DMS53 (cell line): Measurements from ENCODE around the gene GALM.
"Not testable (repeated sequence)": the region's sequence is repeated elsewhere in the genome, so short reads cannot be mapped to it uniquely, and the experiment has no call there.

Experiments
- DNase-seq: peaks from one replicate; lab custom pipeline; 2025; lab: John Stamatoyannopoulos, UW

The GALM gene

GRCh38 chr2:38712413-38712812, 46.5 kb downstream of the GALM start:
- no peak for DNase-seq

GRCh38 chr2:38712871-38713270, 47.0 kb downstream of the GALM start:
- DNase-seq = no peak

GRCh38 chr2:38713338-38713737, 47.4 kb downstream of the GALM start:
- DNase-seq = no peak

- not testable (repeated sequence) for DNase-seq
Measured at GRCh38 chr2:38714941-38715340, 49.0 kb downstream of the GALM start.

- DNase-seq = peak; percentile 33
Measured at GRCh38 chr2:38716185-38716584, 50.3 kb downstream of the GALM start.

GRCh38 chr2:38718601-38719000, 52.7 kb downstream of the GALM start:
- DNase-seq = no peak

GRCh38 chr2:38719706-38720105, 53.8 kb downstream of the GALM start:
- no peak for DNase-seq

GRCh38 chr2:38720613-38721241, 54.8 kb downstream of the GALM start:
- DNase-seq = no peak

- no peak for DNase-seq
Measured at GRCh38 chr2:38722271-38723061, 56.6 kb downstream of the GALM start.

GRCh38 chr2:38723173-38723572, 57.3 kb downstream of the GALM start:
- DNase-seq = no peak

GRCh38 chr2:38727661-38728060, 61.7 kb downstream of the GALM start:
- no peak for DNase-seq

- no peak for DNase-seq
Measured at GRCh38 chr2:38728694-38729093, 62.8 kb downstream of the GALM start.

GRCh38 chr2:38731090-38731489, 65.2 kb downstream of the GALM start:
- no peak for DNase-seq

GRCh38 chr2:38731684-38732221, 65.8 kb downstream of the GALM start:
- peak; percentile 19 for DNase-seq

GRCh38 chr2:38733300-38733971, 67.5 kb downstream of the GALM start:
- DNase-seq = no peak

GRCh38 chr2:38734299-38735058, 68.6 kb downstream of the GALM start:
- DNase-seq = no peak

GRCh38 chr2:38735999-38736320, 70.0 kb downstream of the GALM start:
- DNase-seq = peak; percentile 6

GRCh38 chr2:38737000-38737698, 71.2 kb downstream of the GALM start:
- DNase-seq = not testable (repeated sequence)

GRCh38 chr2:38737925-38738324, 72.0 kb downstream of the GALM start:
- DNase-seq = no peak

GRCh38 chr2:38739524-38739923, 73.6 kb downstream of the GALM start:
- no peak for DNase-seq
